Measurements from ENCODE around the gene HNF1A. TPM values are rescaled to one million over a fixed set of nuclear protein-coding genes. Genes with fewer than 3 reads are reported as not detected.

The HNF1A gene
- total and polyA plus RNA-seq, 2 of the 13 experiments (the other 11 are each of a cell fraction or from before 2014, with no cell fraction given) = 13.4 to 34.7 TPM

DNA sequence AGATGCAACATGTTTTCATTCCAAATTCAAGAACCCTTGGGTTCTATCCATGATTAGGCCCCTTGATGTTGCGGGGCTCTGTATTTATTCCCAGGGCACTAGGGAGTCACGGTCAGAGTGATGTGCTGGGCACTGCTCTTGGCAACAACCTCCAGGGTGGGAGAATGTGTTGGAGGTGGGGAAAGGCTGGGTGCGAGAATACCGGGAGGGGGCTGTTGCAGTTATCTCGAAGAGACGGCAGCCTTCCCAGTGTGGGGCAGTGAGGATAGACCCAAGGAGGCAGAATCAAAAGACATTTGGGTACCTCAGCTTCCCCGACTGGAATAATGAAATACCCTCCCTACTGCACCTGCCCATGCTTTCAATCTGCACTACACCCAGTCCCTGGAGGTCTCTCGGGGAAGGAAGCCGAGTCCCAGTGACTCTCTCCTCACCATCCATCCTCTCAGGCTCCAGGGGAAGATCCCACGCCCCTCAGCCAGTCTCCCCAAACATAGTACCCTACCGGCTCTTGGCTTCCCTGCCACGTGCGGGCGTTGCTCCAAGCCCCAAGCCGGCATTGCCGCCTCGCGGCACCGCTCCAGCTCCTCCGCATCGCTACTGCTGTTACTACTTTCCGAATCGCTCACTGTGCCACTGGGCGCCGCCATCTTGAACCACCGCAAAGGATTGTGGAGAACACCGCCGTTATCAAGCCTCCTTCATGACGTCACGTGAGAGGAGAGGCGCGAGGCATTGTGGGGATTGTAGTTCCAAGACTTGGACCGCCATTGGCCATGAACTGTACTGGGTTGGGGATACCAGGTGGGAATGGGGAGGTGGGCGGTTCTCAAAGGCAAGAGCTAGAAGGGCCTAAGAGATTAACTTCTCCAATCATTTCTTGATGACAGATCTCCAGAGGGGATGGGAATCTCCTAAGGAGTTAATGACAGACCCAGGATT lies 37.8 kb downstream of the HNF1A start, which contains the start of gene C12orf43 (continued):
- TF ChIP-seq ZNF503 (CRISPR knock-in tag; IDR thresholded peaks at IDR 0.05) (0 out of 2 replicates have a peak, but pooled peaks have one; percentile 31), SMAD1 (CRISPR knock-in tag; IDR thresholded peaks at IDR 0.05; ENCODE audit: borderline replicate concordance, low read depth) (peak; percentile 52; the same call in 1 of the 2 replicates), IRX3 (CRISPR knock-in tag; IDR thresholded peaks at IDR 0.05; ENCODE audit: borderline replicate concordance, low read depth) (no peak), MATR3 (CRISPR knock-in tag; IDR thresholded peaks at IDR 0.05) (no peak), ATRX (CRISPR knock-in tag; IDR thresholded peaks at IDR 0.05; ENCODE audit: borderline replicate concordance) (no peak), MYNN (CRISPR knock-in tag; IDR thresholded peaks at IDR 0.05; ENCODE audit: low read depth) (no peak), ZNF879 (CRISPR knock-in tag; IDR thresholded peaks at IDR 0.05) (no peak), SPEN (CRISPR knock-in tag; IDR thresholded peaks at IDR 0.05; ENCODE audit: low read depth) (peak; percentile 57; the same call in 1 of the 2 replicates), RFX5 (IDR thresholded peaks at IDR 0.05; ENCODE audit: low read depth, low read length) (peak; percentile 75; the same call in 1 of the 2 replicates), DNMT3B (CRISPR knock-in tag; conservative IDR thresholded peaks at IDR 0.05) (0 out of 2 replicates have a peak, but pooled peaks have one; percentile 35), NFE2 (CRISPR knock-in tag; IDR thresholded peaks at IDR 0.05) (no peak), ZBTB49 (CRISPR knock-in tag; IDR thresholded peaks at IDR 0.05; ENCODE audit: borderline replicate concordance) (no peak), PAWR (CRISPR knock-in tag; IDR thresholded peaks at IDR 0.05; ENCODE audit: borderline replicate concordance) (no peak), ZNF501 (CRISPR knock-in tag; IDR thresholded peaks at IDR 0.05) (peak; percentile 89), KDM4B (CRISPR knock-in tag; IDR thresholded peaks at IDR 0.05) (no peak; the same call in 1 of the 2 replicates), HNRNPH1 (optimal IDR thresholded peaks at IDR 0.05; ENCODE audit: low read depth, low read length) (no peak)
- TF ChIP-seq, protein P1, sequence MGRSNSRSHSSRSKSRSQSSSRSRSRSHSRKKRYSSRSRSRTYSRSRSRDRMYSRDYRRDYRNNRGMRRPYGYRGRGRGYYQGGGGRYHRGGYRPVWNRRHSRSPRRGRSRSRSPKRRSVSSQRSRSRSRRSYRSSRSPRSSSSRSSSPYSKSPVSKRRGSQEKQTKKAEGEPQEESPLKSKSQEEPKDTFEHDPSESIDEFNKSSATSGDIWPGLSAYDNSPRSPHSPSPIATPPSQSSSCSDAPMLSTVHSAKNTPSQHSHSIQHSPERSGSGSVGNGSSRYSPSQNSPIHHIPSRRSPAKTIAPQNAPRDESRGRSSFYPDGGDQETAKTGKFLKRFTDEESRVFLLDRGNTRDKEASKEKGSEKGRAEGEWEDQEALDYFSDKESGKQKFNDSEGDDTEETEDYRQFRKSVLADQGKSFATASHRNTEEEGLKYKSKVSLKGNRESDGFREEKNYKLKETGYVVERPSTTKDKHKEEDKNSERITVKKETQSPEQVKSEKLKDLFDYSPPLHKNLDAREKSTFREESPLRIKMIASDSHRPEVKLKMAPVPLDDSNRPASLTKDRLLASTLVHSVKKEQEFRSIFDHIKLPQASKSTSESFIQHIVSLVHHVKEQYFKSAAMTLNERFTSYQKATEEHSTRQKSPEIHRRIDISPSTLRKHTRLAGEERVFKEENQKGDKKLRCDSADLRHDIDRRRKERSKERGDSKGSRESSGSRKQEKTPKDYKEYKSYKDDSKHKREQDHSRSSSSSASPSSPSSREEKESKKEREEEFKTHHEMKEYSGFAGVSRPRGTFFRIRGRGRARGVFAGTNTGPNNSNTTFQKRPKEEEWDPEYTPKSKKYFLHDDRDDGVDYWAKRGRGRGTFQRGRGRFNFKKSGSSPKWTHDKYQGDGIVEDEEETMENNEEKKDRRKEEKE (IDR thresholded peaks at IDR 0.05) = no peak
- TF ChIP-seq, protein P2, sequence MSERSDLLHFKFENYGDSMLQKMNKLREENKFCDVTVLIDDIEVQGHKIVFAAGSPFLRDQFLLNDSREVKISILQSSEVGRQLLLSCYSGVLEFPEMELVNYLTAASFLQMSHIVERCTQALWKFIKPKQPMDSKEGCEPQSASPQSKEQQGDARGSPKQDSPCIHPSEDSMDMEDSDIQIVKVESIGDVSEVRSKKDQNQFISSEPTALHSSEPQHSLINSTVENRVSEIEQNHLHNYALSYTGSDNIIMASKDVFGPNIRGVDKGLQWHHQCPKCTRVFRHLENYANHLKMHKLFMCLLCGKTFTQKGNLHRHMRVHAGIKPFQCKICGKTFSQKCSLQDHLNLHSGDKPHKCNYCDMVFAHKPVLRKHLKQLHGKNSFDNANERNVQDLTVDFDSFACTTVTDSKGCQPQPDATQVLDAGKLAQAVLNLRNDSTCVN (CRISPR knock-in tag; IDR thresholded peaks at IDR 0.05; ENCODE audit: borderline replicate concordance) = no peak

Data from HepG2 (cell line).